T-cell (primary cell): ENCODE measurements around the gene TP53AIP1. TPM values are rescaled to one million over a fixed set of nuclear protein-coding genes. Genes with fewer than 3 reads are reported as not detected.

Experiments
- ATAC-seq, 4 experiments: fragments of 200-7000 bp in 3 of 4; fragments of 150-1000 bp in 1 of 4; cut with Tn5 transposase; replicated peaks in 1 of 4; 1 replicate in 3 of 4; 2 replicates in 1 of 4; pipeline ENCODE4 v1.10.0; 2021; ENCODE audit warnings: moderate library complexity in 3 of 4, mild to moderate bottlenecking in 2 of 4, moderate number of reproducible peaks in 1 of 4
- CTCF ChIA-PET, 2 donors: fragments of 300-600 bp; sonication (Branson Sonifier 250); formaldehyde crosslinking; loops; one replicate each; lab custom pipeline; 2022; ENCODE audit warnings: antibody characterized with exemption in 2 of 2; lab: Charles Lee
- POLR2A ChIA-PET, 2 donors: fragments of 300-600 bp; sonication (Branson Sonifier 250); formaldehyde crosslinking; loops; one replicate each; lab custom pipeline; 2022; ENCODE audit warnings: antibody characterized with exemption in 2 of 2; lab: Charles Lee
- DNase-seq, 35 experiments: peaks; one replicate each; pipeline versions ENCODE4 v3.0.0 to v3.0.0-alpha.2; 2013 to 2023
- H3K27ac ChIP-seq: one replicate; pipeline ENCODE4 v1.5.1; 2013; ENCODE audit warnings: low read length
- H3K27me3 ChIP-seq, 2 experiments: replicated peaks in 1 of 2; 1 replicate in 1 of 2; 2 replicates in 1 of 2; pipeline versions ENCODE4 v1.6.1 to v1.7.0; 2013; ENCODE audit warnings: low read length in 1 of 2, mixed read lengths in 1 of 2; ENCODE audit not compliant: control insufficient read depth in 2 of 2, insufficient read depth in 2 of 2; ENCODE audit errors: extremely low read depth in 1 of 2
- H3K36me3 ChIP-seq, 2 donors: 1 replicate in 1 of 2; 2 replicates in 1 of 2; pipeline versions ENCODE4 v1.6.1 to v1.7.0; 2013; ENCODE audit warnings: low read length in 1 of 2; ENCODE audit not compliant: control insufficient read depth in 2 of 2, insufficient read depth in 1 of 2; ENCODE audit errors: extremely low read depth in 1 of 2
- H3K4me1 ChIP-seq, 2 experiments: 1 replicate in 1 of 2; 2 replicates in 1 of 2; pipeline versions ENCODE4 v1.6.1 to v1.7.0; 2013; ENCODE audit warnings: low read length in 2 of 2, mixed read lengths in 1 of 2; ENCODE audit not compliant: insufficient read depth in 2 of 2, control insufficient read depth in 1 of 2; ENCODE audit errors: extremely low read depth in 1 of 2
- H3K4me3 ChIP-seq, 2 donors: 1 replicate in 1 of 2; 2 replicates in 1 of 2; pipeline versions ENCODE4 v1.5.1 to v1.7.0; 2013; ENCODE audit warnings: mild to moderate bottlenecking in 2 of 2, low read length in 1 of 2, moderate library complexity in 1 of 2; ENCODE audit not compliant: control insufficient read depth in 1 of 2; ENCODE audit errors: extremely low read depth in 1 of 2
- H3K9me3 ChIP-seq: 2 replicates; pipeline ENCODE4 v1.7.0; 2013
- H3K27ac Mint-ChIP-seq, 2 donors: one replicate each; pipeline ENCODE4 v1.8.0; 2020 to 2021; ENCODE audit warnings: mild to moderate bottlenecking in 2 of 2, mixed read lengths in 2 of 2
- H3K27me3 Mint-ChIP-seq, 2 donors: one replicate each; pipeline ENCODE4 v1.8.0; 2021 to 2022; ENCODE audit warnings: mixed read lengths in 2 of 2
- H3K36me3 Mint-ChIP-seq: one replicate; pipeline ENCODE4 v1.8.0; 2021; ENCODE audit warnings: mixed read lengths
- H3K4me1 Mint-ChIP-seq, 3 donors: one replicate each; pipeline ENCODE4 v1.8.0; 2020 to 2022; ENCODE audit warnings: mixed read lengths in 3 of 3, mild to moderate bottlenecking in 1 of 3
- H3K4me3 Mint-ChIP-seq, 3 donors: one replicate each; pipeline ENCODE4 v1.8.0; 2020 to 2022; ENCODE audit warnings: mild to moderate bottlenecking in 3 of 3, mixed read lengths in 3 of 3, moderate library complexity in 3 of 3
- H3K9me3 Mint-ChIP-seq, 3 donors: one replicate each; pipeline ENCODE4 v1.8.0; 2020 to 2022; ENCODE audit warnings: mixed read lengths in 3 of 3
- WGBS: methylation state at CpG from one replicate; pipeline ENCODE4 v1.1.5; 2013; ENCODE audit warnings: missing lambda C conversion rate; ENCODE audit not compliant: insufficient coverage; 5-methylcytosine and 5-hydroxymethylcytosine counted together
- total RNA-seq, 35 experiments: library from RNA in 6 of 35; stranded (reverse) in 6 of 35; fragments of 120-200 nt in 1 of 35; gene quantifications; one replicate each; pipeline versions ENCODE4 v1.2.1 to v1.2.4 and lab custom pipeline; 2013 to 2026

TP53AIP1 gene
- total RNA-seq, 5 donors from 2014 or later (not counting 1 experiment from before 2014, with no cell fraction given) = not detected

GRCh38 chr11:128914216-128915148 lies 28.2 kb downstream of the TP53AIP1 start:
- POLR2A ChIA-PET = no interaction called here
- 80% methylated on average over 11 of the region's 18 CpGs for WGBS

GRCh38 chr11:128913806-128914205 lies 28.9 kb downstream of the TP53AIP1 start:
- no peak overlapping the region for H3K4me3 ChIP-seq
- Mint-ChIP-seq H3K4me3 (no peak overlapping the region), H3K27ac (no peak overlapping the region), H3K36me3 (no peaks in the 10 kb centered on the region), H3K9me3 (no peaks in the 10 kb centered on the region), H3K4me1 (no peaks in the 10 kb centered on the region), H3K27me3 (peaks cover 25 to 60% of the 10 kb centered on the region in 2 donors)
- H3K4me1 ChIP-seq = no peaks in the 10 kb centered on the region
- H3K9me3 ChIP-seq = no peaks in the 10 kb centered on the region
- peaks cover 0 to 68% of the 10 kb centered on the region in 2 experiments for H3K27me3 ChIP-seq
- ChIA-PET CTCF (no interaction called here), POLR2A (no interaction called here)
- DNase-seq = no peak
- ATAC-seq = no peak
- H3K27ac ChIP-seq = no peak overlapping the region
- H3K36me3 ChIP-seq = no peaks in the 10 kb centered on the region
- WGBS = 77% methylated on average over 4 of the region's 5 CpGs

More at GRCh38 chr11:128914216-128915148, 28.2 kb downstream of the TP53AIP1 start:
- H3K27ac ChIP-seq = no peak overlapping the region
- no peaks in the 10 kb centered on the region for H3K9me3 Mint-ChIP-seq
- peaks cover 0 to 67% of the 10 kb centered on the region in 2 experiments for H3K27me3 ChIP-seq
- CTCF ChIA-PET = interaction anchor here in 1 of 2 donors (0.6 kb wide), 1 partner anchor 40 kb away, joined by 3 read pairs; no protein-coding TSS in a partner anchor
- H3K9me3 ChIP-seq = no peaks in the 10 kb centered on the region
- H3K27me3 Mint-ChIP-seq = peaks cover 19 to 58% of the 10 kb centered on the region in 2 donors
- peaks cover 0 to 3% (median 0%) of the 10 kb centered on the region in 3 donors for H3K4me1 Mint-ChIP-seq
- H3K36me3 ChIP-seq = no peaks in the 10 kb centered on the region
- H3K4me1 ChIP-seq = no peaks in the 10 kb centered on the region
- DNase-seq (no peak), ATAC-seq (no peak)
- no peak overlapping the region for H3K27ac Mint-ChIP-seq
- H3K4me3 ChIP-seq = no peak overlapping the region
- H3K36me3 Mint-ChIP-seq = no peaks in the 10 kb centered on the region
- no peak overlapping the region for H3K4me3 Mint-ChIP-seq

GRCh38 chr11:128911701-128912100 lies 31.0 kb downstream of the TP53AIP1 start:
- Mint-ChIP-seq H3K9me3 (no peaks in the 10 kb centered on the region), H3K4me3 (no peak overlapping the region), H3K27me3 (peaks cover 33 to 65% of the 10 kb centered on the region in 2 donors), H3K27ac (no peak overlapping the region), H3K36me3 (no peaks in the 10 kb centered on the region), H3K4me1 (peaks cover 0 to 4% (median 3%) of the 10 kb centered on the region in 3 donors)
- H3K27ac ChIP-seq = no peak overlapping the region
- no peaks in the 10 kb centered on the region for H3K4me1 ChIP-seq
- WGBS = 85% methylated on average over 9 of the region's 18 CpGs
- H3K36me3 ChIP-seq = no peaks in the 10 kb centered on the region
- CTCF ChIA-PET = no interaction called here
- POLR2A ChIA-PET = interaction anchor here in 1 of 2 donors (0.6 kb wide), 1 partner anchor 999 kb away, joined by 3 read pairs; no protein-coding TSS in a partner anchor
- peaks cover 0 to 67% of the 10 kb centered on the region in 2 experiments for H3K27me3 ChIP-seq
- DNase-seq (no peak), ATAC-seq (no peak)
- no peak overlapping the region for H3K4me3 ChIP-seq
- H3K9me3 ChIP-seq = no peaks in the 10 kb centered on the region

- CTCF ChIA-PET = no interaction called here
- H3K4me1 ChIP-seq = peaks cover under 1 to 3% of the 10 kb centered on the region in 2 experiments
- no peaks in the 10 kb centered on the region for H3K36me3 ChIP-seq
- H3K27me3 ChIP-seq = peaks cover 0 to 67% of the 10 kb centered on the region in 2 experiments
- no peak overlapping the region for H3K27ac Mint-ChIP-seq
- H3K27ac ChIP-seq = no peak overlapping the region
- no peak for DNase-seq
- H3K4me1 Mint-ChIP-seq = peaks cover 4 to 6% (median 4%) of the 10 kb centered on the region in 3 donors
- H3K4me3 Mint-ChIP-seq = no peak overlapping the region
- peaks cover 33 to 63% of the 10 kb centered on the region in 2 donors for H3K27me3 Mint-ChIP-seq
- H3K4me3 ChIP-seq = no peak overlapping the region
- no peaks in the 10 kb centered on the region for H3K36me3 Mint-ChIP-seq
- WGBS = 91% methylated on average over 17 of the region's 17 CpGs
- H3K9me3 ChIP-seq = no peaks in the 10 kb centered on the region
- POLR2A ChIA-PET = interaction anchor here in 1 of 2 donors (0.6 kb wide), 1 partner anchor 999 kb away, joined by 3 read pairs; no protein-coding TSS in a partner anchor
- H3K9me3 Mint-ChIP-seq = no peaks in the 10 kb centered on the region
- no peak for ATAC-seq
Observed at GRCh38 chr11:128911239-128911638, 31.4 kb downstream of the TP53AIP1 start.

GRCh38 chr11:128910576-128910975 lies 32.1 kb downstream of the TP53AIP1 start:
- Mint-ChIP-seq H3K4me3 (no peak overlapping the region), H3K36me3 (no peaks in the 10 kb centered on the region), H3K9me3 (no peaks in the 10 kb centered on the region), H3K27ac (no peak overlapping the region), H3K27me3 (peaks cover 32 to 61% of the 10 kb centered on the region in 2 donors), H3K4me1 (peaks cover 9 to 13% (median 10%) of the 10 kb centered on the region in 3 donors)
- Histone ChIP-seq H3K36me3 (no peaks in the 10 kb centered on the region), H3K27me3 (peaks cover 0 to 71% of the 10 kb centered on the region in 2 experiments), H3K27ac (no peak overlapping the region), H3K4me3 (no peak overlapping the region), H3K9me3 (no peaks in the 10 kb centered on the region), H3K4me1 (peaks cover 3 to 10% of the 10 kb centered on the region in 2 experiments)
- no CpG with 5 or more reads among the region's 3 CpGs for whole genome bisulfite sequencing
- DNase-seq (no peak), ATAC-seq (no peak)
- POLR2A ChIA-PET = no interaction called here
- CTCF ChIA-PET = interaction anchor here in 1 of 2 donors (0.7 kb wide), 1 partner anchor 80 kb away, joined by 5 read pairs; no protein-coding TSS in a partner anchor

GRCh38 chr11:128909438-128910125 lies 33.1 kb downstream of the TP53AIP1 start:
- H3K4me1 ChIP-seq = peaks cover 3 to 20% of the 10 kb centered on the region in 2 experiments
- H3K36me3 ChIP-seq = no peaks in the 10 kb centered on the region
- ATAC-seq (no peak), DNase-seq (no peak)
- no peaks in the 10 kb centered on the region for H3K9me3 Mint-ChIP-seq
- no peak overlapping the region for H3K27ac ChIP-seq
- H3K4me3 ChIP-seq = no peak overlapping the region
- H3K36me3 Mint-ChIP-seq = no peaks in the 10 kb centered on the region
- H3K27ac Mint-ChIP-seq = no peak overlapping the region
- no peak overlapping the region for H3K4me3 Mint-ChIP-seq
- ChIA-PET CTCF (no interaction called here), POLR2A (no interaction called here)
- peaks cover 0 to 73% of the 10 kb centered on the region in 2 experiments for H3K27me3 ChIP-seq
- peaks cover 28 to 57% of the 10 kb centered on the region in 2 donors for H3K27me3 Mint-ChIP-seq
- H3K4me1 Mint-ChIP-seq = peaks cover 10 to 15% (median 11%) of the 10 kb centered on the region in 3 donors
- H3K9me3 ChIP-seq = no peaks in the 10 kb centered on the region
- WGBS = 87% methylated on average over 3 of the region's 8 CpGs
